ENCODE results near the gene RAB11B.

- no peak for TF ChIP-seq CTCF (conservative IDR thresholded peaks at IDR 0.05; ENCODE audit: low read length)
- no peak for TF ChIP-seq EZH2phosphoT487 (IDR thresholded peaks at IDR 0.05; ENCODE audit: borderline replicate concordance)
These were observed 23.2 kb upstream of the RAB11B start for GRCh38 chr19:8366961-8367326.

All from Loucy (cell line).